ENCODE measurements around the gene SEPTIN5. TPM values are rescaled to one million over a fixed set of nuclear protein-coding genes. Genes with fewer than 3 reads are reported as not detected.

The SEPTIN5 gene
- polyA plus RNA-seq, 1 of the 3 experiments (the other 2 are of a cell fraction), result 14.0 TPM

GRCh38 chr22:19715188-19715930, 1.1 kb downstream of the SEPTIN5 start:
- CTCF ChIA-PET, result interaction anchor here (0.6 to 3.3 kb wide), 7 partner anchors 15 to 195 kb away, joined by 3 to 30 read pairs (median 17); no protein-coding TSS in a partner anchor
- H3K9me3 ChIP-seq, result no peaks in the 10 kb centered on the region
- TF ChIP-seq MXI1 (IDR thresholded peaks at IDR 0.05; ENCODE audit: low read depth, low read length), result no peak
- no peak for TF ChIP-seq NFIC (IDR thresholded peaks at IDR 0.05; ENCODE audit: borderline replicate concordance)
- TF ChIP-seq REST (IDR thresholded peaks at IDR 0.05; ENCODE audit: low read depth, low read length), result no peak
- TF ChIP-seq, protein P1, sequence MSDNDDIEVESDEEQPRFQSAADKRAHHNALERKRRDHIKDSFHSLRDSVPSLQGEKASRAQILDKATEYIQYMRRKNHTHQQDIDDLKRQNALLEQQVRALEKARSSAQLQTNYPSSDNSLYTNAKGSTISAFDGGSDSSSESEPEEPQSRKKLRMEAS (IDR thresholded peaks at IDR 0.05; ENCODE audit: low read depth), result no peak
- no peak for TF ChIP-seq SMC3 (IDR thresholded peaks at IDR 0.05; ENCODE audit: low read depth, low read length)
- TF ChIP-seq RFX5 (IDR thresholded peaks at IDR 0.05; ENCODE audit: low read length), result no peak
- no peak for TF ChIP-seq YY1 (IDR thresholded peaks at IDR 0.05; ENCODE audit: low read depth)
- TF ChIP-seq FOSL2 (IDR thresholded peaks at IDR 0.05; ENCODE audit: borderline replicate concordance, low read depth), result no peak
- no peak for TF ChIP-seq NRF1 (IDR thresholded peaks at IDR 0.05; ENCODE audit: low read depth, low read length)
- no peak for TF ChIP-seq RXRA (IDR thresholded peaks at IDR 0.05; ENCODE audit: borderline replicate concordance, low read depth)
- TF ChIP-seq SIN3A (IDR thresholded peaks at IDR 0.05; ENCODE audit: borderline replicate concordance, low read depth, low read length), result no peak
- TF ChIP-seq, protein P2, sequence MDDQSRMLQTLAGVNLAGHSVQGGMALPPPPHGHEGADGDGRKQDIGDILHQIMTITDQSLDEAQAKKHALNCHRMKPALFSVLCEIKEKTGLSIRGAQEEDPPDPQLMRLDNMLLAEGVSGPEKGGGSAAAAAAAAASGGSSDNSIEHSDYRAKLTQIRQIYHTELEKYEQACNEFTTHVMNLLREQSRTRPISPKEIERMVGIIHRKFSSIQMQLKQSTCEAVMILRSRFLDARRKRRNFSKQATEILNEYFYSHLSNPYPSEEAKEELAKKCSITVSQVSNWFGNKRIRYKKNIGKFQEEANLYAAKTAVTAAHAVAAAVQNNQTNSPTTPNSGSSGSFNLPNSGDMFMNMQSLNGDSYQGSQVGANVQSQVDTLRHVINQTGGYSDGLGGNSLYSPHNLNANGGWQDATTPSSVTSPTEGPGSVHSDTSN (IDR thresholded peaks at IDR 0.05), result no peak
- TF ChIP-seq TCF12 (IDR thresholded peaks at IDR 0.05), result no peak
- TF ChIP-seq EP300 (IDR thresholded peaks at IDR 0.05; ENCODE audit: borderline replicate concordance in 1 of 2, low read depth in 1 of 2, low read length in 1 of 2), result no peak
- TF ChIP-seq POLR2AphosphoS5 (IDR thresholded peaks at IDR 0.05; ENCODE audit: low read depth, low read length), result no peak
- no peak for TF ChIP-seq IRF3 (IDR thresholded peaks at IDR 0.05; ENCODE audit: low read depth, low read length)
- TF ChIP-seq EZH2phosphoT487 (IDR thresholded peaks at IDR 0.05; ENCODE audit: borderline replicate concordance, low read depth), result no peak
- TF ChIP-seq ELF1 (IDR thresholded peaks at IDR 0.05), result no peak
- no peak for TF ChIP-seq USF1 (IDR thresholded peaks at IDR 0.05; ENCODE audit: borderline replicate concordance, low read depth)

More at GRCh38 chr22:19715188-19715930, 1.1 kb downstream of the SEPTIN5 start:
- Histone ChIP-seq H3F3A (replicated peaks; ENCODE audit: insufficient read depth) (no peaks in the 10 kb centered on the region), H3K4me2 (peak overlapping the region; percentile 96), H4K20me1 (ENCODE audit: insufficient read depth) (no peaks in the 10 kb centered on the region), H3K9me2 (no peaks in the 10 kb centered on the region), H3K36me3 (replicated peaks in 1 of 2; ENCODE audit: control insufficient read depth in 1 of 2, insufficient read depth in 2 of 2, low read length in 1 of 2) (peaks cover 0 to 3% of the 10 kb centered on the region in 2 experiments), H3K4me3 (ENCODE audit: low read depth in 2 of 2, low read length in 1 of 2) (peak overlapping the region; percentile 62 to 70), H3K4me1 (ENCODE audit: control insufficient read depth in 1 of 2, insufficient read depth in 2 of 2, low read depth in 1 of 2, low read length in 1 of 2) (peaks cover 0 to 46% of the 10 kb centered on the region in 2 experiments; a peak in 1 of 4 replicates), H3K27ac (ENCODE audit: low read depth in 2 of 2, low read length in 1 of 2) (peak overlapping the region in 1 of 2 experiments; percentile 76; a peak in 2 of 4 replicates), H3K27me3 (ENCODE audit: insufficient read depth) (no peaks in the 10 kb centered on the region), H3K9ac (peak overlapping the region; percentile 48; the same call in 1 of the 2 replicates), H3K79me2 (ENCODE audit: insufficient read depth) (no peaks in the 10 kb centered on the region), H2AFZ (ENCODE audit: low read depth) (no peak overlapping the region)
- no peak for DNase-seq
- POLR2A ChIA-PET, result no interaction called here
- 82% methylated on average over 2 of the region's 4 CpGs for WGBS (ENCODE audit: low lambda C conversion rate)
